Heart left ventricle (tissue), 16 donors: ENCODE results near the gene ARHGEF10L. TPM values are rescaled to one million over a fixed set of nuclear protein-coding genes. Genes with fewer than 3 reads are reported as not detected.

ENCODE experiments used
- ATAC-seq, 4 donors: fragments of 200-7000 bp; cut with Tn5 transposase; one replicate each; pipeline ENCODE4 v1.9.1; 2020 to 2022; ENCODE audit warnings: moderate library complexity in 4 of 4, mild to moderate bottlenecking in 3 of 4, moderate number of reproducible peaks in 1 of 4
- DNase-seq, 5 donors: peaks; one replicate each; pipeline ENCODE4 v3.0.0-alpha.2; 2020
- H3K27ac ChIP-seq, 12 donors: fragments of 200-600 bp; sonication (generic) in 4 of 12; one replicate each; pipeline versions ENCODE4 v1.5.0 to v1.8.0; 2016 to 2022; ENCODE audit warnings: mild to moderate bottlenecking in 2 of 12
- H3K27me3 ChIP-seq, 9 donors: fragments of 200-600 bp; sonication (generic) in 2 of 9; one replicate each; pipeline versions ENCODE4 v1.5.1 to v1.8.0; 2016 to 2022; ENCODE audit warnings: mild to moderate bottlenecking in 3 of 9
- H3K36me3 ChIP-seq, 9 donors: fragments of 200-600 bp; sonication (generic) in 2 of 9; one replicate each; pipeline versions ENCODE4 v1.5.0 to v1.8.0; 2018 to 2022; ENCODE audit warnings: mild to moderate bottlenecking in 2 of 9
- H3K4me1 ChIP-seq, 12 donors: fragments of 200-600 bp; sonication (generic) in 4 of 12; one replicate each; pipeline versions ENCODE4 v1.5.0 to v1.8.0; 2016 to 2022; ENCODE audit warnings: mild to moderate bottlenecking in 3 of 12
- H3K4me3 ChIP-seq, 12 donors: fragments of 200-600 bp; sonication (generic) in 4 of 12; one replicate each; pipeline versions ENCODE4 v1.5.0 to v1.8.0; 2017 to 2022; ENCODE audit warnings: mild to moderate bottlenecking in 9 of 12, moderate library complexity in 4 of 12
- H3K9me3 ChIP-seq, 12 donors: fragments of 200-600 bp; sonication (generic) in 4 of 12; one replicate each; pipeline versions ENCODE4 v1.5.0 to v1.8.0; 2016 to 2022; ENCODE audit warnings: mild to moderate bottlenecking in 1 of 12
- POLR2A ChIP-seq, 2 donors: fragments of 450-650 bp; IDR thresholded peaks; one replicate each; pipeline ENCODE4 v1.6.1; 2017; ENCODE audit warnings: antibody characterized with exemption in 2 of 2, mild to moderate bottlenecking in 2 of 2, moderate library complexity in 2 of 2
- WGBS, 4 donors: extraction: QIAGEN DNeasy Blood & Tissue Kit in 2 of 4; methylation state at CpG; one replicate each; pipeline versions ENCODE4 v1.1.5 to v1.1.7; 2013 to 2018; 5-methylcytosine and 5-hydroxymethylcytosine counted together
- intact Hi-C, 10 donors: fragments of 100-400 bp; cut with DNase I; formaldehyde crosslinking; loops; one replicate each; pipeline versions ENCODE4 v1.11.1 to v1.14.2; 2022
- polyA plus RNA-seq, 2 donors: library from polyadenylated mRNA; stranded (reverse); fragments of 200-250 nt; gene quantifications; one replicate each; pipeline ENCODE4 v1.2.3, GENCODE V29; 2013
- total RNA-seq, 9 donors: library from RNA; depleted of rRNA in 2 of 9; stranded (reverse); fragments of >200 nt in 2 of 9; fragmentation: NEBNext Ultra II Directional in 3 of 9; extraction: Animal tissue kit (Norgen Biotek cat#: 25700) in 3 of 9; gene quantifications; one replicate each; pipeline versions ENCODE4 v1.1.0 to v1.2.4, GENCODE V29; 2016 to 2023
- TF ChIP-seq, protein P1 (sequence below), 12 donors: fragments of 200-600 bp; sonication (generic) in 4 of 12; IDR thresholded peaks; one replicate each; pipeline versions ENCODE4 v1.5.0 to v1.8.0; 2018 to 2022; ENCODE audit warnings: antibody characterized with exemption in 12 of 12, mild to moderate bottlenecking in 5 of 12
- donor health status: ischemic (EF 13 %, LVEDD 7.1; RV severe dilation, severe dysfunction).
- donor health status: healthy with polysubstance abuse.
- donor health status: DM: no; HTN: yes; CAD: no.
- donor health status: DM: no; HTN: no; CAD: no.
- donor health status: ischemic (EF 25% LVEDD 6.9; RV normal size, moderate dysfunction).
- donor health status: ischemic (EF 25% LVEDD 5.7; RV mildly dilated, moderate dysfunction).
- donor health status: healthy.
- donor health status: DM: yes; HTN: yes; CAD: no.
- donor health status: ischemic (EF 35%, LVEDD 5.7; RV mildly dilated, moderate dysfunction).
- donor health status: nonischemic (EF 11% LVEDD 7.7; RV severe dilation, severe dysfunction).
- donor health status: DM: yes; HTN: yes; CAD: no.
- donor health status: PGD.
- donor health status: ischemic (EF 29% LVEDD 5.4; RV normal size, mild dysfunction).
- donor health status: nonischemic (EF 23%, LVEDD 6.1; RV moderate dilation, normal function).

Gene ARHGEF10L
- total and polyA plus RNA-seq, 11 donors, result 44.6 to 72.8 (median 57.9) TPM

DNA sequence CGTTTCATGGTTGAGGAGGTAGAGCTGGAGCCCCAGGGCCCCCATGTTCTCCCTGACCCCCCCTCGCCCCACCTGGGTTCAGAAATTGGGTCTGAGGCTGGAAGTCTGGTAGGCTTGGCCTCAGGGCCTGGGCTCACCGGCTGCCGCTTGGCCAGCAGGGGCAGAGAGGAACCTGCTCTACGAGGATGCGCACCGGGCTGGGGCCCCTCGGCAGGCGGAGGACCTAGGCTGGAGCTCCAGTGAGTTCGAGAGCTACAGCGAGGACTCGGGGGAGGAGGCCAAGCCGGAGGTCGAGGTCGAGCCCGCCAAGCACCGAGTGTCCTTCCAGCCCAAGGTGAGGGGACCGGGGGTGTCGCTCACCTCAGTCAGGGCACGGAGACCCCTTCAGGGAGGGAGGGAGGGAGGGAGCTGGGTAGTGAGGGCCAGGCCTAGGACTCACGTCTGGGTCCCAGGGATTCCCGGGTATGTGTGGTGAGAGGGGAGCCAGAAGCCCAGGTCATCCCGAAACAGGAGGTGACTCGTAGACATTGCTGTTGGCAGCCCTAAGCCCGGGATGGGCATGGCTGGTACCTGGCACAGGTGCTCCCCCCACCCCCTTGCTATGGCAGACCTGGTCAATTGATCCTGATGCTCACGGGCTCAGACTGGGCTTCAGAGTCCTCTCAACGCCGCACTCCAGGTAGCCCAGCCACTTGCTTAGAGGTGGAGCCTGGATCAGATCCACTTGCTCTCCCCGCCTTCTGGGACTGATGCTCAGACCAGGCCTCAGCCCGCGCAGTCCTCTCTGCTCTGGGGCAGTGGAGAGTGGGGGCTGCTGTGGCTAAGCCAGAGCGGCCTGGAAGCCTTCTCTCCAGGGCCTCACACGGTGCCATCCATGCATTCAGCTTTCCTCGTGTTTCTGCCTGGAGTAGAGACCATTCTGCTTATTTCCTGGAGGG lies 68.4 kb downstream of the ARHGEF10L start:
- Histone ChIP-seq H3K9me3 (no peaks in the 10 kb centered on the region), H3K4me1 (peaks cover 3 to 25% (median 19%) of the 10 kb centered on the region in 12 donors), H3K4me3 (no peak overlapping the region), H3K36me3 (peaks cover 0 to 47% (median 13%) of the 10 kb centered on the region in 9 donors), H3K27me3 (no peaks in the 10 kb centered on the region), H3K27ac (no peak overlapping the region)
- ATAC-seq (no peak), DNase-seq (no peak)
- WGBS, 4 donors, result 91 to 95% (median 92%) methylated on average over 25 to 34 of the region's 34 CpGs
- no peak for TF ChIP-seq POLR2A (IDR thresholded peaks at IDR 0.05)
- TF ChIP-seq, protein P1, sequence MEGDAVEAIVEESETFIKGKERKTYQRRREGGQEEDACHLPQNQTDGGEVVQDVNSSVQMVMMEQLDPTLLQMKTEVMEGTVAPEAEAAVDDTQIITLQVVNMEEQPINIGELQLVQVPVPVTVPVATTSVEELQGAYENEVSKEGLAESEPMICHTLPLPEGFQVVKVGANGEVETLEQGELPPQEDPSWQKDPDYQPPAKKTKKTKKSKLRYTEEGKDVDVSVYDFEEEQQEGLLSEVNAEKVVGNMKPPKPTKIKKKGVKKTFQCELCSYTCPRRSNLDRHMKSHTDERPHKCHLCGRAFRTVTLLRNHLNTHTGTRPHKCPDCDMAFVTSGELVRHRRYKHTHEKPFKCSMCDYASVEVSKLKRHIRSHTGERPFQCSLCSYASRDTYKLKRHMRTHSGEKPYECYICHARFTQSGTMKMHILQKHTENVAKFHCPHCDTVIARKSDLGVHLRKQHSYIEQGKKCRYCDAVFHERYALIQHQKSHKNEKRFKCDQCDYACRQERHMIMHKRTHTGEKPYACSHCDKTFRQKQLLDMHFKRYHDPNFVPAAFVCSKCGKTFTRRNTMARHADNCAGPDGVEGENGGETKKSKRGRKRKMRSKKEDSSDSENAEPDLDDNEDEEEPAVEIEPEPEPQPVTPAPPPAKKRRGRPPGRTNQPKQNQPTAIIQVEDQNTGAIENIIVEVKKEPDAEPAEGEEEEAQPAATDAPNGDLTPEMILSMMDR (IDR thresholded peaks at IDR 0.05), result no peak
- intact Hi-C loops, result loop anchor here in 9 of 10 donors (1.0 to 10.0 kb wide), 5 partner anchors 105 to 186 kb away; partner anchors contain the start of gene RCC2 (in 1 of the 9)

DNA sequence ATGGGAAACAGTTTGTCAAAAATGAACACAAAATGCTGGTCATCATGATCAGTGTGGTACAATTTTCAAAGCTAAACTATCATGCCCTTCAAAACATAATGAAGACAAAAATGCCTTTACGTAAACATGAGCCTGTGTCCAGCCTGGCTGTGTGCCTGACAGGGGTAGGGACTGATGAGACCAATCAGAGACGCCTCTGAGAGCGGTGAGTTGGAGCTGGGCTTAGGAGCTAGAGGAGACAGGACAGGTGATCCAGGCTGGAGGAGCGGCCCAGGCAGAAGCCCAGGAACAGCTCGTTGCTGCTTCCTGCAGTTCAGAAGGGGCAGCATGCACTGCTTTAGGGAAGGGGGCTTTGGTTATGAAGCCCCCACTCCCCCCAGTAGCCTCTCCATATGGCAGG lies 70.0 kb downstream of the ARHGEF10L start:
- WGBS, 4 donors, result 61 to 86% (median 79%) methylated on average over 5 of the region's 5 CpGs
- intact Hi-C loops, result loop anchor here in 8 of 10 donors (2.0 to 10.0 kb wide), 4 partner anchors 107 to 187 kb away; partner anchors contain the start of gene RCC2 (in 1 of the 8)
- Histone ChIP-seq H3K27me3 (no peaks in the 10 kb centered on the region), H3K4me1 (peaks cover 3 to 24% (median 20%) of the 10 kb centered on the region in 12 donors), H3K9me3 (no peaks in the 10 kb centered on the region), H3K27ac (no peak overlapping the region), H3K36me3 (peaks cover 0 to 54% (median 16%) of the 10 kb centered on the region in 9 donors), H3K4me3 (no peak overlapping the region)
- DNase-seq, result no peak
- no peak for ATAC-seq
- TF ChIP-seq POLR2A (IDR thresholded peaks at IDR 0.05), result no peak
- TF ChIP-seq, protein P1 (IDR thresholded peaks at IDR 0.05), result no peak

DNA sequence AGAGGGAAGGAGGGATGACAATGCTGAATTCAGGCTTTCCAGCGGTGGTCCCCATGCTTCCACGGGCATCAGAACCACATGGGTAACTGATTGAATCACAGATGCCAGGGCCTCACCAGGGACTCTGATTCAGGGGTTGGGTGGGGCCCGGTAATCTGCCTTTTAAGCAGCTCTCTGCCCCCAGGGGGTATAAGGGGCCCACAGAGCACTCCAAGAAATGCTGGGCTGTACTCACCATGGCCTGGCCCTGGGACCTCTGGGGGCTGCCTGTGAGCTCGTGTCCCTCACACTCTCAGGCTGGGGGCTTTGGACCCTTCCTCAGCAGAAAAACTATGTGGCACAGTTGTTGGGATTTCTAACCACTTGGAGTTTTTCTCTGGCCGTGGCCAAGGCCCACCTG lies 70.6 kb downstream of the ARHGEF10L start:
- Histone ChIP-seq H3K27ac (no peak overlapping the region), H3K27me3 (no peaks in the 10 kb centered on the region), H3K9me3 (no peaks in the 10 kb centered on the region), H3K4me1 (peaks cover 2 to 27% (median 17%) of the 10 kb centered on the region in 12 donors), H3K4me3 (no peak overlapping the region), H3K36me3 (peaks cover 0 to 56% (median 16%) of the 10 kb centered on the region in 9 donors)
- DNase-seq (no peak), ATAC-seq (no peak)
- WGBS, 4 donors, result 89 to 97% (median 94%) methylated on average over 4 to 5 of the region's 5 CpGs
- TF ChIP-seq POLR2A (IDR thresholded peaks at IDR 0.05), result no peak
- TF ChIP-seq, protein P1 (IDR thresholded peaks at IDR 0.05), result no peak
- intact Hi-C loops, result loop anchor here in 2 of 10 donors (10.0 kb wide), 1 partner anchor 185 kb away; no protein-coding TSS in a partner anchor

DNA sequence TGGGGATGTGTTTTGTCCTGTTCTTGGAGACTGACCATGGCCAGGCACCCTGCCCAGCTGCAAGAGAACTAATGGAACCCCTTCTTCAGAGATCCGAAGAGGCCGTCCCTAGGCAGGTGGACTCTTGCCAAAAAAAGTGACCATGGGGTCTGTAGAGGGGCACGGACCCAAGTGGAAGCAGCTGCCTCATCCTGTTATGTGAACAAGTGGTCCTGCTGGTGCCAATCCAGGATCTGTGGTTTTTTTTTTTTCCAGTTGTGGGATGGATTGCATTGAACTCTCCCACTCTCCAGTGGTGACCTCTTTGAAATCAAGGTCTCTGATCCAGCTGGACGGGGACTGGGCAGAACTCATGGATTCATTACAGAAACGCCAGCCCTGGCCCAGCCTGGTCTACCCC lies 71.2 kb downstream of the ARHGEF10L start:
- Histone ChIP-seq H3K4me3 (no peak overlapping the region), H3K27me3 (no peaks in the 10 kb centered on the region), H3K9me3 (no peaks in the 10 kb centered on the region), H3K36me3 (peaks cover 0 to 60% (median 16%) of the 10 kb centered on the region in 9 donors), H3K27ac (no peak overlapping the region), H3K4me1 (peaks cover 0 to 25% (median 11%) of the 10 kb centered on the region in 12 donors)
- TF ChIP-seq, protein P1 (IDR thresholded peaks at IDR 0.05), result no peak
- TF ChIP-seq POLR2A (IDR thresholded peaks at IDR 0.05), result no peak
- WGBS, 4 donors, result 79 to 86% (median 83%) methylated on average over 5 of the region's 5 CpGs
- intact Hi-C loops, result loop anchor here in 2 of 10 donors (10.0 kb wide), 1 partner anchor 186 kb away; no protein-coding TSS in a partner anchor
- ATAC-seq, result no peak
- DNase-seq, result no peak
